Fibroblast of skin of left biceps (primary cell): ENCODE measurements around the gene APLF.

Experiments
- DNase-seq, 2 experiments: peaks; one replicate each; pipeline ENCODE4 v3.0.0-alpha.2; 2013; ENCODE audit warnings: low read depth in 2 of 2

APLF gene

GRCh38 chr2:68467077-68467960, at the start of gene APLF, which contains the start of gene FBXO48:
TSS of gene APLF (plus strand) at chr2:68467585. CDS start at chr2:68467732, 147 bp downstream.
TSS of gene FBXO48 (minus strand) at chr2:68467294. CDS start at chr2:68465145, 2,149 bp downstream.
- DNase-seq = peak; percentile 98 to 99

- DNase-seq = no peak
Observed at GRCh38 chr2:68417926-68418325, 49.5 kb upstream of the APLF start.

GRCh38 chr2:68418419-68418818, 49.0 kb upstream of the APLF start:
- DNase-seq = no peak

- no peak for DNase-seq
Observed at GRCh38 chr2:68418855-68419254, 48.5 kb upstream of the APLF start.

GRCh38 chr2:68420254-68420910, 47.0 kb upstream of the APLF start:
- peak; percentile 15 to 30 for DNase-seq

- DNase-seq = no peak
Observed at GRCh38 chr2:68423966-68424650, 43.3 kb upstream of the APLF start.

GRCh38 chr2:68425503-68425902, 41.9 kb upstream of the APLF start:
- DNase-seq = no peak

- no peak for DNase-seq
Observed at GRCh38 chr2:68426446-68426845, 40.9 kb upstream of the APLF start.

- no peak for DNase-seq
Observed at GRCh38 chr2:68426848-68427579, 40.4 kb upstream of the APLF start.

GRCh38 chr2:68428126-68428525, 39.3 kb upstream of the APLF start:
- DNase-seq = no peak

- DNase-seq = no peak
Observed at GRCh38 chr2:68428746-68429145, 38.6 kb upstream of the APLF start.

- DNase-seq = no peak
Observed at GRCh38 chr2:68429311-68429826, 38.0 kb upstream of the APLF start.

GRCh38 chr2:68431316-68431972, 35.9 kb upstream of the APLF start:
- DNase-seq = no peak

GRCh38 chr2:68432696-68433658, 34.4 kb upstream of the APLF start:
- DNase-seq = no peak

GRCh38 chr2:68434981-68435380, 32.4 kb upstream of the APLF start:
- no peak for DNase-seq

- DNase-seq = no peak
Observed at GRCh38 chr2:68435615-68436014, 31.8 kb upstream of the APLF start.

GRCh38 chr2:68436270-68436669, 31.1 kb upstream of the APLF start:
- DNase-seq = no peak

GRCh38 chr2:68438455-68439303, 28.7 kb upstream of the APLF start:
- DNase-seq = no peak
